Dendritic cell treated with granulocyte-macrophage colony-stimulating factor and Interleukin-4, amounts not matched to agents 40 ng/mL and 50 ng/mL, for 4 days (primary cell): ENCODE measurements around the gene SDR42E1.
"Not testable (repeated sequence)": the region's sequence is repeated elsewhere in the genome, so short reads cannot be mapped to it uniquely, and the experiment has no call there.

Experiments
- H3K27ac Mint-ChIP-seq: one replicate; pipeline ENCODE4 v1.8.0; 2022; ENCODE audit warnings: mild to moderate bottlenecking, mixed read lengths
- H3K27me3 Mint-ChIP-seq: one replicate; pipeline ENCODE4 v1.8.0; 2022; ENCODE audit warnings: mild to moderate bottlenecking, mixed read lengths
- H3K36me3 Mint-ChIP-seq: one replicate; pipeline ENCODE4 v1.8.0; 2022; ENCODE audit warnings: low read depth, mixed read lengths
- H3K4me1 Mint-ChIP-seq: one replicate; pipeline ENCODE4 v1.8.0; 2022; ENCODE audit warnings: low read depth, mixed read lengths
- H3K4me3 Mint-ChIP-seq: one replicate; pipeline ENCODE4 v1.8.0; 2022; ENCODE audit warnings: mild to moderate bottlenecking, moderate library complexity, mixed read lengths
- H3K9me3 Mint-ChIP-seq: one replicate; pipeline ENCODE4 v1.8.0; 2022; ENCODE audit warnings: mixed read lengths
- intact Hi-C: fragments of 100-400 bp; cut with micrococcal nuclease; formaldehyde crosslinking; loops from one replicate; pipeline ENCODE4 v1.15.0; 2022

SDR42E1 gene

GRCh38 chr16:82005027-82005830 lies 6.0 kb downstream of the SDR42E1 start:
- no peaks in the 10 kb centered on the region for H3K27me3 Mint-ChIP-seq
- intact Hi-C loops, result no loop called here
- no peaks in the 10 kb centered on the region for H3K4me1 Mint-ChIP-seq
- no peak overlapping the region for H3K27ac Mint-ChIP-seq
- no peak overlapping the region for H3K4me3 Mint-ChIP-seq
- peaks cover 26% of the 10 kb centered on the region for H3K9me3 Mint-ChIP-seq
- no peaks in the 10 kb centered on the region for H3K36me3 Mint-ChIP-seq

GRCh38 chr16:82004601-82005000 lies 6.7 kb downstream of the SDR42E1 start:
- Mint-ChIP-seq H3K9me3 (peaks cover 20% of the 10 kb centered on the region), H3K36me3 (no peaks in the 10 kb centered on the region), H3K4me3 (no peak overlapping the region), H3K4me1 (no peaks in the 10 kb centered on the region), H3K27me3 (no peaks in the 10 kb centered on the region), H3K27ac (no peak overlapping the region)
- intact Hi-C loops, result no loop called here

GRCh38 chr16:82002831-82003230 lies 8.4 kb downstream of the SDR42E1 start:
- Mint-ChIP-seq H3K4me3 (no peak overlapping the region), H3K27ac (no peak overlapping the region), H3K4me1 (no peaks in the 10 kb centered on the region), H3K36me3 (no peaks in the 10 kb centered on the region), H3K27me3 (no peaks in the 10 kb centered on the region), H3K9me3 (peaks cover 2% of the 10 kb centered on the region)
- intact Hi-C loops, result no loop called here

GRCh38 chr16:81997738-81998137 lies 13.5 kb downstream of the SDR42E1 start:
- intact Hi-C loops, result no loop called here
- Mint-ChIP-seq H3K27me3 (no peaks in the 10 kb centered on the region), H3K4me3 (no peak overlapping the region), H3K9me3 (no peaks in the 10 kb centered on the region), H3K36me3 (no peaks in the 10 kb centered on the region), H3K27ac (no peak overlapping the region), H3K4me1 (no peaks in the 10 kb centered on the region)

- intact Hi-C loops, result no loop called here
- Mint-ChIP-seq H3K27ac (no peak overlapping the region), H3K4me3 (no peak overlapping the region), H3K4me1 (no peaks in the 10 kb centered on the region), H3K27me3 (no peaks in the 10 kb centered on the region), H3K36me3 (no peaks in the 10 kb centered on the region), H3K9me3 (no peaks in the 10 kb centered on the region)
Measured at GRCh38 chr16:81996664-81997509, 14.4 kb downstream of the SDR42E1 start.

- H3K4me3 Mint-ChIP-seq, result no peak overlapping the region
- H3K4me1 Mint-ChIP-seq, result no peaks in the 10 kb centered on the region
- H3K9me3 Mint-ChIP-seq, result no peaks in the 10 kb centered on the region
- no peaks in the 10 kb centered on the region for H3K27me3 Mint-ChIP-seq
- H3K27ac Mint-ChIP-seq, result no peak overlapping the region
- intact Hi-C loops, result no loop called here
- no peaks in the 10 kb centered on the region for H3K36me3 Mint-ChIP-seq
Measured at GRCh38 chr16:81995651-81996050, 15.6 kb downstream of the SDR42E1 start.

- Mint-ChIP-seq H3K27me3 (no peaks in the 10 kb centered on the region), H3K27ac (no peak overlapping the region), H3K9me3 (no peaks in the 10 kb centered on the region), H3K36me3 (no peaks in the 10 kb centered on the region), H3K4me1 (no peaks in the 10 kb centered on the region), H3K4me3 (no peak overlapping the region)
- intact Hi-C loops, result no loop called here
Measured at GRCh38 chr16:81994485-81994884, 16.8 kb downstream of the SDR42E1 start.

GRCh38 chr16:81992859-81993258 lies 18.4 kb downstream of the SDR42E1 start:
- Mint-ChIP-seq H3K27me3 (no peaks in the 10 kb centered on the region), H3K4me1 (no peaks in the 10 kb centered on the region), H3K4me3 (no peak overlapping the region), H3K36me3 (no peaks in the 10 kb centered on the region), H3K27ac (no peak overlapping the region), H3K9me3 (no peaks in the 10 kb centered on the region)
- intact Hi-C loops, result no loop called here

- intact Hi-C loops, result no loop called here
- no peak overlapping the region for H3K4me3 Mint-ChIP-seq
- no peaks in the 10 kb centered on the region for H3K9me3 Mint-ChIP-seq
- H3K4me1 Mint-ChIP-seq, result no peaks in the 10 kb centered on the region
- peaks cover 7% of the 10 kb centered on the region for H3K27me3 Mint-ChIP-seq
- no peaks in the 10 kb centered on the region for H3K36me3 Mint-ChIP-seq
- no peak overlapping the region for H3K27ac Mint-ChIP-seq
Measured at GRCh38 chr16:81987706-81988105, 23.6 kb downstream of the SDR42E1 start.

GRCh38 chr16:81987121-81987520 lies 24.1 kb downstream of the SDR42E1 start:
- no peak overlapping the region for H3K27ac Mint-ChIP-seq
- peaks cover 7% of the 10 kb centered on the region for H3K27me3 Mint-ChIP-seq
- H3K9me3 Mint-ChIP-seq, result no peaks in the 10 kb centered on the region
- H3K4me3 Mint-ChIP-seq, result no peak overlapping the region
- H3K4me1 Mint-ChIP-seq, result no peaks in the 10 kb centered on the region
- intact Hi-C loops, result no loop called here
- H3K36me3 Mint-ChIP-seq, result no peaks in the 10 kb centered on the region

GRCh38 chr16:81977335-81977942 lies 33.8 kb downstream of the SDR42E1 start:
- H3K27me3 Mint-ChIP-seq, H3K36me3 Mint-ChIP-seq, H3K4me1 Mint-ChIP-seq, H3K4me3 Mint-ChIP-seq, H3K27ac Mint-ChIP-seq, intact Hi-C loops: not testable (repeated sequence)
- peaks cover 20% of the 10 kb centered on the region for H3K9me3 Mint-ChIP-seq

- Mint-ChIP-seq H3K4me3 (no peak overlapping the region), H3K4me1 (no peaks in the 10 kb centered on the region), H3K36me3 (no peaks in the 10 kb centered on the region), H3K9me3 (peaks cover 38% of the 10 kb centered on the region), H3K27me3 (peaks cover 2% of the 10 kb centered on the region), H3K27ac (no peak overlapping the region)
- intact Hi-C loops, result no loop called here
Measured at GRCh38 chr16:81975637-81976036, 35.6 kb downstream of the SDR42E1 start.

- no peak overlapping the region for H3K27ac Mint-ChIP-seq
- peaks cover 50% of the 10 kb centered on the region for H3K9me3 Mint-ChIP-seq
- peaks cover 2% of the 10 kb centered on the region for H3K27me3 Mint-ChIP-seq
- intact Hi-C loops, result no loop called here
- H3K36me3 Mint-ChIP-seq, result no peaks in the 10 kb centered on the region
- no peak overlapping the region for H3K4me3 Mint-ChIP-seq
- H3K4me1 Mint-ChIP-seq, result no peaks in the 10 kb centered on the region
Measured at GRCh38 chr16:81973737-81974136, 37.5 kb downstream of the SDR42E1 start.

GRCh38 chr16:81971853-81972252 lies 39.4 kb downstream of the SDR42E1 start:
- no peak overlapping the region for H3K4me3 Mint-ChIP-seq
- no peaks in the 10 kb centered on the region for H3K4me1 Mint-ChIP-seq
- peaks cover 38% of the 10 kb centered on the region for H3K9me3 Mint-ChIP-seq
- peaks cover 2% of the 10 kb centered on the region for H3K27me3 Mint-ChIP-seq
- H3K27ac Mint-ChIP-seq, result no peak overlapping the region
- intact Hi-C loops, result no loop called here
- no peaks in the 10 kb centered on the region for H3K36me3 Mint-ChIP-seq
